22Rv1 (cell line): ENCODE data around the gene FAT2.

Experiments used
- CTCF ChIP-seq: fragments of 450-650 bp; IDR thresholded peaks from 2 replicates; pipeline ENCODE4 v1.5.1; 2017; ENCODE audit warnings: mild to moderate bottlenecking
- ZFX ChIP-seq: fragments of 450-650 bp; IDR thresholded peaks from 2 replicates; pipeline ENCODE4 v1.6.1; 2017; ENCODE audit warnings: antibody characterized with exemption, borderline replicate concordance

GRCh38 chr5:151607304-151607703 lies 16.2 kb upstream of the FAT2 start:
- TF ChIP-seq CTCF, result no peak
- TF ChIP-seq ZFX, result no peak
